ENCODE measurements around the gene AGAP1.

The AGAP1 gene

DNA sequence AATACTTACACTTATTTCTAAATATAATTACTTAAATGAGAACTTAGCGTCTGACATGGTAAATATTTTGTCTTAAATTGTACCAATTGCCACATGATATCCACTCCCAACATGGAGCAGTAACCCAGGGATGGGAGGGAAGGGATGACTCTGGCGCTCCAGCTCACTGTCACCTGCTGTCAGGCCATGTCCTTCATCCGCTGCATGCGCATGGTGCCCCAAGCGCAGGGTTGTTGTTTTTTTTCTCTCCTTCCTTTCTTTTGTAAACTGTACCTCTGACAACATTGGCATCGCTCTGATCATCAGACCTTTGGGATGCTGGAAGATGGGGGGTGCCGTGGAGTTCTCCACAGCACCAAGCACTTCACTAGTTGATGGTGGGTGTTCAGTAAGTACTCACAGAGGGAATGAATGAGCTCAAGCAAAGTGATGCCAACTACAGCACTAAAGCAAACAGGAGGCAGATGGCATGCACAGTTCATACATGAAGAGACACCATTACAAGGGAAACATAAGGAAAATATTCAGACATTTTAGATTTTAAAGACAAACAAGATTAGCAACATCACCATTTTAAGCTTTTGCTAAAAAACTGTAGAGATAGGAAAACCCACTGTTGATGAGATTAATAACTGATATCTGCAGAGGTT lies 426.5 kb downstream of the AGAP1 start:
- 92 to 94% methylated on average over 6 of the region's 7 CpGs for WGBS, 2 experiments
- no peaks in the 10 kb centered on the region for H3K27me3 ChIP-seq (ENCODE audit: control insufficient read depth, insufficient read depth, low read length, poor library complexity, severe bottlenecking)
- no peaks in the 10 kb centered on the region for H3K36me3 ChIP-seq (ENCODE audit: control insufficient read depth, insufficient read depth, low read length)
- H3K9me3 ChIP-seq (ENCODE audit: control insufficient read depth, low read length), result no peaks in the 10 kb centered on the region
- no peak overlapping the region for H3K4me3 ChIP-seq (ENCODE audit: insufficient read depth, low read depth, low read length)
- H3K4me1 ChIP-seq (ENCODE audit: control insufficient read depth, insufficient read depth, low read length), result no peaks in the 10 kb centered on the region
- H3K27ac ChIP-seq (ENCODE audit: insufficient read depth, low read depth, low read length, poor library complexity, severe bottlenecking), result no peak overlapping the region

DNA sequence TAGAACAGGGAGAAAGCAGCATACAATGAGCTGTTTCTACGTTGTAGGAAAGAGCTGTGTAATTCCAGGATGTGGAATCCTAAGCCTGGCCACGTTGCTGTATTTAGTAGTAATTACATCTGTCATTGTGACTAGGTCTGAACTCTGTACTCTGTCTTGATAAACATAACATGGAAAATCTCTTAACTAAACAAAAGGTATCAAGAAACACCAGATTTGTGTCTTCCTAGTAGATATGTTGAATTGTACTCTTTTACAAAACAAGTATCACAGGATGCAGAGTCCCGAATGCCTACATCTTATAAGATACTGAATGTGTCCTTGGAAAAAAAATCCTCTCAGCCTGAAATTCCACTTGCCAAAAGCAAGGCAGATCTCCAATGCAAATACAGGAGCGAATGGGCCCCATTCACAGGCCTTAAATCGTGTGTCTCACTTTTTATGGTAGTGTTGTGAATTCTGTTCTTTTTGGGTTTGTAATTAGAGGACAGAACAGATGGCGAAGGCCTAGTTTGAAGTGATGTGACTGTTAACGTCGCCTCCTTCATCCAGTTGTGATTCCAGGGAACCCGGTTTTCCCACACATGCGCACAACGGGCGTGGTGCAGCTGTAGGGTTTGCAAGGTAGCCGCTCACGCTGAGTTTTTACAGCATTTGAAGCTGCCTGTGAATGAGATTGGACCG lies 427.8 kb downstream of the AGAP1 start:
- H3K4me3 ChIP-seq (ENCODE audit: insufficient read depth, low read depth, low read length), result no peak overlapping the region
- WGBS, 2 experiments, result 93 to 96% methylated on average over 15 of the region's 15 CpGs
- no peaks in the 10 kb centered on the region for H3K9me3 ChIP-seq (ENCODE audit: control insufficient read depth, low read length)
- no peak overlapping the region for H3K27ac ChIP-seq (ENCODE audit: insufficient read depth, low read depth, low read length, poor library complexity, severe bottlenecking)
- no peaks in the 10 kb centered on the region for H3K36me3 ChIP-seq (ENCODE audit: control insufficient read depth, insufficient read depth, low read length)
- H3K4me1 ChIP-seq (ENCODE audit: control insufficient read depth, insufficient read depth, low read length), result no peaks in the 10 kb centered on the region
- no peaks in the 10 kb centered on the region for H3K27me3 ChIP-seq (ENCODE audit: control insufficient read depth, insufficient read depth, low read length, poor library complexity, severe bottlenecking)

DNA sequence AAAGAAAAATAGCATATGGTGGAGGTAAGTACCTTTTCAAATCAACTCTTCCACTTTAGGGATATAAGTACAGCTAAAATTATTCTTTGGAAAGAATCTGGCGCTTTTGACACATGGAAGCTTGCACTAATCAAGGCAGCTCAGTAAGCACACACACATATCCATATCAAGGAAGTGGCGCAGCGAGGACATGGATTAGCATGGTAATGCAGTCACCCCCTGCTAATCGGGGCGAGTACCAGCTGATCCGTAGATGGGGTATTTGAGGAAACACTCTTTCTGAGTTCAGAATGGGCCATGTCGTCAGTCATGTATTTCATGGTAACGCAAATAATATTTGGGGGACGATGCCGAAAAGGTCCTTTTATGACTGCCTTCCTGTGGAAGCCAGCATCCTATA lies 429.0 kb downstream of the AGAP1 start:
- WGBS, 2 experiments, result 80 to 90% methylated on average over 10 of the region's 10 CpGs
- no peaks in the 10 kb centered on the region for H3K36me3 ChIP-seq (ENCODE audit: control insufficient read depth, insufficient read depth, low read length)
- H3K4me3 ChIP-seq (ENCODE audit: insufficient read depth, low read depth, low read length), result no peak overlapping the region
- no peaks in the 10 kb centered on the region for H3K9me3 ChIP-seq (ENCODE audit: control insufficient read depth, low read length)
- no peaks in the 10 kb centered on the region for H3K4me1 ChIP-seq (ENCODE audit: control insufficient read depth, insufficient read depth, low read length)
- H3K27ac ChIP-seq (ENCODE audit: insufficient read depth, low read depth, low read length, poor library complexity, severe bottlenecking), result no peak overlapping the region
- no peaks in the 10 kb centered on the region for H3K27me3 ChIP-seq (ENCODE audit: control insufficient read depth, insufficient read depth, low read length, poor library complexity, severe bottlenecking)

DNA sequence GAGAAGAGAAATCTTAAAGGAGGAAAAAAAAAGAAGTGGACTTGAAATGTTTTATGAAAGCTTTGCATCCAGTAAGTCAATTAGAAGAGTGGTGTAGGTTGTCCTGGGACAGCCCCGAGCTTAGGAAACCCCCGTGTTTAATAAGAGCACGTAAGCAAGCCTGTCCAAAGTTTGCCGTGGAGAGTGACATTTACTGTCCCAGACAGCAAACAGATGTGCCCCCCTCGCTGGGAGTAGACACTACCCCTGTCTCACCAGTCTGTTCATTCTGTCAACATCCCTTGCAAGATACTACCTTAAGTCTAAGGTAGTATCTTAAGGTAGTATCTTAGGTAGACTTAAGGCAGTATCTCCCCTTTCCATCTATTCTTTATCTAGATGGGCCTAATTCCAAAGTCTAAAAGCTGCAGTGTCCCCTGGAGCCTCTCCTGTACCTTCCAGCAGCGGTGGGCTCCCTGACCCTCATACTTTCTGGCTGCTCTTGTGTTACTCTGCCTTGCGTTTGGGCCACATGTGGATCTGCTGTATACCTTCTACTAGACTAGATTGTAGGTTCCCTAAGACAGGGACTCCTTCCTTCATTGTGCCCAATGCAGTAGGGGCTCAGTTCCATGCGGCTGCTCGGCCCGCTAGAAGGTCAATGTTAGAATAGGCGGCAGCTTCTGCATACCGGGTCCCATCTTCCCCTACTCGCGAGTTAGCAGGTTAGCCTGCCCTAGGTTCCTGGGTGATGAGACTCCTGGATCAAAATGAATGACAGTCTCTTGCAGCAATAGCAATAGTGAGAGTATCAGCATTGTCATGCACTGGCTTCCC lies 430.2 kb downstream of the AGAP1 start:
- H3K27me3 ChIP-seq (ENCODE audit: control insufficient read depth, insufficient read depth, low read length, poor library complexity, severe bottlenecking), result no peaks in the 10 kb centered on the region
- H3K9me3 ChIP-seq (ENCODE audit: control insufficient read depth, low read length), result no peaks in the 10 kb centered on the region
- no peaks in the 10 kb centered on the region for H3K36me3 ChIP-seq (ENCODE audit: control insufficient read depth, insufficient read depth, low read length)
- H3K4me1 ChIP-seq (ENCODE audit: control insufficient read depth, insufficient read depth, low read length), result no peaks in the 10 kb centered on the region
- H3K4me3 ChIP-seq (ENCODE audit: insufficient read depth, low read depth, low read length), result no peak overlapping the region
- WGBS, 2 experiments, result 92 to 93% methylated on average over 14 of the region's 14 CpGs
- no peak overlapping the region for H3K27ac ChIP-seq (ENCODE audit: insufficient read depth, low read depth, low read length, poor library complexity, severe bottlenecking)

DNA sequence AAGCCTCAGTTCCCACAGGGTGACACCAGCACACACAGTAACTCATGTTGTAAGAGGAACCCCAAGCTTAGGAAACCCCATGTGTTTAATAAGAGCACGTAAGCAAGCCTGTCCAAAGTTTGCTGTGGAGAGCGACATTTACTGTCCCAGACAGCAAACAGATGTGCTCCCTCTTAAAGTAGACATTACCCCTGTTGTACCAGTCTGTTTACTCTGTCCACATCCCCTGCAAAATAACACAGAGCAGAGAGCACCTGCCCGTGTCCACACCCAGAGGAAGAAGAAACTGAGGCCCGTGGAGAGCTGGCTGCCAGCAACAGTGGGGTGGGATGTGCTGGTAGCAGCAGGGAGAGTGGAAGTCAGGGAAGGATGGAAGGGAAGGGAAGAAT lies 430.8 kb downstream of the AGAP1 start:
- no peaks in the 10 kb centered on the region for H3K9me3 ChIP-seq (ENCODE audit: control insufficient read depth, low read length)
- 96% methylated on average over 4 of the region's 4 CpGs for WGBS, 2 experiments

DNA sequence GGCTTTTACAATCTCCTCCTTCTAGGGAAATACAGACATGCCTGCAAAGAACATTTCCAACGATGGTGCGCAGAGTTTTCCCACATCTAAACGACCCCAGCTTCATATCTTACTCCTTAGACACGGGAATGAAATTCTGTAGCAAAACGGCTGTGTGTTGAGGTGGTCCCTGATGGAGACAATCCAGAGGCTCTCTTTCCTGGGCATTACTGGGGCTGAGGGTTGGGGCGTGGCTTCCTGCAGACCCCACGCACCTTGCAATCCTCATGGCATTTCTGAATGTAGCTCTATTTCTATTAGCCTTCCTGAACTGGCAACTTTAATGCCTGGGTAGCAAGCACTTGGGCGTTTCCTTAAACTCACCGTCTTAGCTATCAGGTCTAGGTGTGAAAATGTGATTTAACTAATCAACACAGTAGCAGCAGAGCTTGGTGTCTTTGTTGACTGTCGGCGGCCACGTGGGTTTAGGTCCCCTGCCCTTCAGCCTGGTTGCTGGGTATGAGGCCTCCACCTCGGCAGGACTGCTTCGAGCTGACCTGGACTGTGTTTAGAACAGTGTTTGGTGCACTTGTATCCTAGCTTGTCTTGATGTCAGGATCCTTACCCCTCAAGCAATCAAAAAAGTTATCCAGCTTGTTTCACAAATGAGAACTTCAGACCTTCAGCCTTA lies 431.5 kb downstream of the AGAP1 start:
- 90 to 93% methylated on average over 14 of the region's 14 CpGs for WGBS, 2 experiments
- H3K4me3 ChIP-seq (ENCODE audit: insufficient read depth, low read depth, low read length), result no peak overlapping the region
- H3K9me3 ChIP-seq (ENCODE audit: control insufficient read depth, low read length), result no peaks in the 10 kb centered on the region
- no peaks in the 10 kb centered on the region for H3K36me3 ChIP-seq (ENCODE audit: control insufficient read depth, insufficient read depth, low read length)
- no peaks in the 10 kb centered on the region for H3K4me1 ChIP-seq (ENCODE audit: control insufficient read depth, insufficient read depth, low read length)
- H3K27ac ChIP-seq (ENCODE audit: insufficient read depth, low read depth, low read length, poor library complexity, severe bottlenecking), result no peak overlapping the region
- H3K27me3 ChIP-seq (ENCODE audit: control insufficient read depth, insufficient read depth, low read length, poor library complexity, severe bottlenecking), result no peaks in the 10 kb centered on the region

More for the DNA sequence above, 430.8 kb downstream of the AGAP1 start:
- Histone ChIP-seq H3K4me3 (ENCODE audit: insufficient read depth, low read depth, low read length) (no peak overlapping the region), H3K36me3 (ENCODE audit: control insufficient read depth, insufficient read depth, low read length) (no peaks in the 10 kb centered on the region), H3K27ac (ENCODE audit: insufficient read depth, low read depth, low read length, poor library complexity, severe bottlenecking) (no peak overlapping the region), H3K27me3 (ENCODE audit: control insufficient read depth, insufficient read depth, low read length, poor library complexity, severe bottlenecking) (no peaks in the 10 kb centered on the region), H3K4me1 (ENCODE audit: control insufficient read depth, insufficient read depth, low read length) (no peaks in the 10 kb centered on the region)

DNA sequence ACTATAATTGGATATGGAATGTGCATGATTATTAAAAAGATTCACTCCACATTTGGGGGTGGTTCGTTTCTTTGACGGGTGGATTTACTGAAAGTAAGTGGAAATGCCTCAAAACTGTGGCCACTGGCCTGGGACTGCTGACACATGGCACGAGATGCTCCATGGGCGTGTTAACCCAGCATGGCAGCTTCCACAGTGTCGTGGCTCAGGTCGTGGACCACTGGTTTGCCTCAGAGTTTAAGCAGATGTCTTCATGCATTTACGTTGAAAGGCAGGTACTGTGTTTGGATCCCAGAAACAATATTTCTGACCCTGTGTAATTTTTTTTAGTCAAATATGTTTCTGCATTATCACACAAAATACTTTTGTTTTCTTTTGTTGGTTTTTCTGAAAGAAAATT lies 432.4 kb downstream of the AGAP1 start:
- Histone ChIP-seq H3K36me3 (ENCODE audit: control insufficient read depth, insufficient read depth, low read length) (no peaks in the 10 kb centered on the region), H3K27me3 (ENCODE audit: control insufficient read depth, insufficient read depth, low read length, poor library complexity, severe bottlenecking) (no peaks in the 10 kb centered on the region), H3K4me1 (ENCODE audit: control insufficient read depth, insufficient read depth, low read length) (no peaks in the 10 kb centered on the region), H3K9me3 (ENCODE audit: control insufficient read depth, low read length) (no peaks in the 10 kb centered on the region), H3K4me3 (ENCODE audit: insufficient read depth, low read depth, low read length) (no peak overlapping the region), H3K27ac (ENCODE audit: insufficient read depth, low read depth, low read length, poor library complexity, severe bottlenecking) (no peak overlapping the region)
- 95 to 96% methylated on average over 7 of the region's 7 CpGs for WGBS, 2 experiments

DNA sequence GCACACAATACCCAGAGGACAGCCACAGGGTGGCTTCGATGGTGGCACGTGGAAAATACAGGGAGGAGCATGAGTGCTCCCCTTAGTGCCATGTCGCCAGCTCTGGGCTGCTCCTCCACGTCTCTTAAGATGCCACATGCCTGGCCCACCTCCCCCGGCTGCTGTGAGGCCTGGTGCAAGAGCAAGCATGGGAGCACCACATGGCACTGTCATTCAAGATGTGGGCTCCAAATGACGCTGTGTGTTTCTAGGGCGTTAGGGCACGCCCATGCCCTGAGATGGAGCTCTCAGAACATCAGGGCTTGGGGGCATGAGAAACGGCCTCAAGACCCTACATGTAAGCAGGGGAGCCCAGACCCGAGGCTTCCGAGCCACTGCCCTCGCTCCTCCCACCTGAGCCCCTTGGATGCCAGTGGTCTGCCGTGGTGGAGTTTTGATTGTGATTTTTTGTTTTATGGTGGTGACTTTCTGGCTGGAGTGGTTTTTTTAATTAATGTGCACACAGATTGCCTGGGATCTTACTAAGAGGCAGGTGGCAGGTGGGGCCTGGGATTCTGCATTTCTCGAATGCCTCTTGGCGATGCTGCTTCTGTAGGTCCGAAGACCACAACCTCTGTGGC lies 435.0 kb downstream of the AGAP1 start:
- Histone ChIP-seq H3K4me1 (ENCODE audit: control insufficient read depth, insufficient read depth, low read length) (peaks cover 2% of the 10 kb centered on the region), H3K9me3 (ENCODE audit: control insufficient read depth, low read length) (no peaks in the 10 kb centered on the region), H3K4me3 (ENCODE audit: insufficient read depth, low read depth, low read length) (no peak overlapping the region), H3K27ac (ENCODE audit: insufficient read depth, low read depth, low read length, poor library complexity, severe bottlenecking) (no peak overlapping the region), H3K27me3 (ENCODE audit: control insufficient read depth, insufficient read depth, low read length, poor library complexity, severe bottlenecking) (no peaks in the 10 kb centered on the region), H3K36me3 (ENCODE audit: control insufficient read depth, insufficient read depth, low read length) (no peaks in the 10 kb centered on the region)
- 96 to 97% methylated on average over 16 of the region's 16 CpGs for WGBS, 2 experiments

DNA sequence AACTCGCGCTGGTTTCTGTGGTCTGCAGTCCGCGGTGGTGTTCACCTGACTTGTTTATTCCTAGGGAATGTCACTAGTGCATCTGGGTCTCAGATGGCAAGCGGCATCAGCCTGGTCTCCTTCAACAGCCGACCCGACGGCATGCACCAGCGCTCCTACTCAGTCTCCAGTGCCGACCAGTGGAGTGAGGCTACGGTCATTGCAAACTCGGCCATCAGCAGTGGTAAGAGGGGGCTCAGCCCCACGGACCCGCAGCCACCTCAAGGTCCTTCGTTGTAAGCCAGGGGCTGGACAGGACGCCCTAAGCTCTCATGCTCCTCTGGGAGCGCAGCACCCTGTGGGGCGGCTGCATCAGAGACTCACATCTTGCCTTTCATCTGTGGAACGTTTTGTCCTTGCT lies 436.9 kb downstream of the AGAP1 start:
- no peaks in the 10 kb centered on the region for H3K27me3 ChIP-seq (ENCODE audit: control insufficient read depth, insufficient read depth, low read length, poor library complexity, severe bottlenecking)
- no peak overlapping the region for H3K4me3 ChIP-seq (ENCODE audit: insufficient read depth, low read depth, low read length)
- 91% methylated on average over 19 of the region's 19 CpGs for WGBS, 2 experiments
- no peak overlapping the region for H3K27ac ChIP-seq (ENCODE audit: insufficient read depth, low read depth, low read length, poor library complexity, severe bottlenecking)
- no peaks in the 10 kb centered on the region for H3K9me3 ChIP-seq (ENCODE audit: control insufficient read depth, low read length)
- H3K36me3 ChIP-seq (ENCODE audit: control insufficient read depth, insufficient read depth, low read length), result no peaks in the 10 kb centered on the region
- peaks cover 20% of the 10 kb centered on the region for H3K4me1 ChIP-seq (ENCODE audit: control insufficient read depth, insufficient read depth, low read length)
